Astrocyte of the hippocampus (primary cell): Measurements from ENCODE around the gene HS1BP3.

Experiments used
- DNase-seq: peaks from one replicate; pipeline ENCODE4 v3.0.0; 2011; ENCODE audit warnings: low read depth, low spot score

HS1BP3 gene

DNA sequence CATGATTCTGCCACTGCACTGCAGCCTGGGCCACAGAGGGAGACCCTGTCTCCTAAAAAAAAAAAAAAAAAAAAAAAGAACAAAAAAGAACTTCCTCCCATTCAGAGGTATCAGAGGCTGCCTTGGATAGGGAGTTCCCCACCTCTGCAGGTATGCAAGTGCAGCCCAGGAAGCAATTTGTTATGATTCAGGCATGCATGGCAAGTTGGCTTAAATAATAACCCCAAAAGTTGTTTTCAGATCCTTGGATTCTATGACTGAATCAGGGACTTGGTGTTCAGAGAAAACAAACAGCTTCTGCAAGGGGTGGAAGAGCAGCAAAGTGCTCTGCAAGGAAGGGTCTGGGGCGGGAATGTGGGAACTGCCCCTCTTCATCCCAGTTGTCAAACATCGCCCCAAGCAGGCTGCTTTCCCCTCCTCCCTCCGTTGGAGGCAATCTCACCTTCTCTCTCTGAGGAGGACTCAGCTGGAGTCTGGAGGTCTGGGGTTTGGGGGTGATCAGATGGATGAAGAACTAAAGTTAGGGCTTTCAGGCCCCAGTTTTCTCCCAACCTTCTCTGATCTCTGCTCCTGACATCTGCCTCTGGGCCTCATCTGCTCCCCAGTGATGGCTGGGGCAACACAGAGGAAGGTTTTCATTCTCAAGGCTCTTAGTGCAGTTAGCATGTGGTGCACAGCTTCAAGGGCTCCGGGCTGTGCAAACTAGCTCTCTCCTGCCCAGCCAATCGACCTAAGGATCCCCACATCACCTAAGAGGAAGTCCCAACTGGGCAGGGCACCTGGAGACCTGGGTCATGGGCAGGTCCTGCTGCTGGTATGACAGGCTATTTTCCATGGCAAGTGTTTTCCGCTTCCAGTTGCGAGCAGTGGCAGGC is 12.5 kb upstream of the HS1BP3 start:
- DNase-seq, result no peak

GRCh38 chr2:20662308-20662937 is 11.5 kb upstream of the HS1BP3 start:
- DNase-seq, result no peak

- DNase-seq, result peak; percentile 86
Observed at GRCh38 chr2:20661421-20662307, 10.8 kb upstream of the HS1BP3 start.

GRCh38 chr2:20660506-20661420 is 9.9 kb upstream of the HS1BP3 start:
- no peak for DNase-seq

- DNase-seq, result no peak
Observed at GRCh38 chr2:20657522-20658235, 6.8 kb upstream of the HS1BP3 start.

DNA sequence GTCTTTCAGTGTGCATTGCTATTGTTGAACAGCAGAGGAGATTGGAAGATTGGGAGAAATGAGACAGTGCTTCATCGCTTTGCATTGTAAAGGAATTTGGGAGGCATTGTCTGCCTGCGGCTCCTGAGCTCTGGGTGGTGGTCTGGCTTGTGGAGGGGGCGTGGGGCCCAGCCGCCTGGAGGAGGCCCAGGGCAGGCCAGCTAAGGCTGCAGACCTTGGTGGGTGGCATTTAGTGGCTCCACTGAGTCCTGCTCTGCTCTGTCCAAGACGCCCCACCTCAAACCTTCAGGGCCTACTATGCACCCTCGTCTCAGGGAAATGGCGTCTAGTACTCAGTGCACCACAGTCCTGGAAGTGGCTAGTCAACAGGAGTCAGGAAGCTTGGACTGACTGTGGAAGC is 5.7 kb upstream of the HS1BP3 start:
- DNase-seq, result no peak

- no peak for DNase-seq
Observed at GRCh38 chr2:20654535-20654813, 3.6 kb upstream of the HS1BP3 start.

- DNase-seq, result no peak
Observed at GRCh38 chr2:20653695-20654534, 3.0 kb upstream of the HS1BP3 start.

- DNase-seq, result no peak
Observed at GRCh38 chr2:20652673-20653575, 2.0 kb upstream of the HS1BP3 start.

DNA sequence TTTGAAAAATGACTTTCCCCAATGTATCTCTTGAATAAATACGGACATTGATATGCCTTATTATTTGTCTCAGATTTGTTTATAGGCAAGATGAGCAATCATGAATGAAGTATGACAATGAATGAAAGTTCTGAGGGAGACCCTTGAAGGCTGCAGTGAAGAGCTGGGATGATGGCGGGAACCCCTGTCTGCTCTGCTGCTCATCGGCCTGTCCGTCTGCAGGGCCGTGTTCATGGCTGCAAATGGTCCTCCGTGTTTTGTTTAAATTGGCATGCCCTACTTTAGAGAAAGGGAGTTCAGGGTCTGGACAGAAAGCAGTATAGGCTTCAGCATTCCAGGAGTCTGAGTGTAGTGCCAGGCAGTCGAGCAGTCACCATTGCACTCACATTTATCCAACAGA is 1.2 kb upstream of the HS1BP3 start:
- DNase-seq, result no peak

DNA sequence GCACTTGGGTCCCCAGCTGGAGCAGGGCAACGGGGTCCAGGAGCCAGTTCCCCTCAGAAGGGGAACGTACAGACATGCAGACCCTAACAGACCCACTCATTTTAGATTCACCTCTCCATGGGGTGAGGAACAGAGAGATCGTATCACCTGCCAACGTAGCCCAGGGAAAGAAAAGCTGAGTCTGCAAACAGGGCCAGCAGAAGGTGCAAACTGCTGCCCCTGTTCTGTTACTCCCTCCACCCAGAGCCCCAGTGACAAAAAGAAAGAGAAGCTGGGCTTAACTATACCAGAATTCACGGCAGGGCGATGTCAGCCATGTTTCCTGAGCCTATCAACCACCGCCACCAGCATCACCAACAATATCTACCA is 817 bp upstream of the HS1BP3 start:
- DNase-seq, result no peak

GRCh38 chr2:20650393-20650876 is 463 bp downstream of the HS1BP3 start:
- DNase-seq, result peak; percentile 56

DNA sequence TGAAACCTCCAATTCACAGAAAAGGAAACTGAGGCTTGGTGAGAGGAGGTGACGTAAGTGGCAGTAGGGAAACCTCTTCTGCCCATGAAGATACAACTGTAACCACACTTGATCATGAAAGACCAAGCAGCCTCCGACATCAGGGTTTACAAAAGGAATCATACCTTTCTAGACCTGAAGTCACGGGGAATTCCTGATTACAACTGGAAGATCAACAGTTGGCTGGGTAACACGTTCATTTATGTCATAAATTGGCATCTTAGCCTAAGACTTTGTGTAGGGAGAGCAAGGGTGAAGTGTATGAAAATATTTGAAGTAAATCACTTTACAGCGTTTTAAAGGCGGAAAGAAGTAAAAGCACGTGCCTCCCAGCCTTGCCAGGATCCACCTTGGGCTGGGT is 922 bp downstream of the HS1BP3 start:
- DNase-seq, result no peak

DNA sequence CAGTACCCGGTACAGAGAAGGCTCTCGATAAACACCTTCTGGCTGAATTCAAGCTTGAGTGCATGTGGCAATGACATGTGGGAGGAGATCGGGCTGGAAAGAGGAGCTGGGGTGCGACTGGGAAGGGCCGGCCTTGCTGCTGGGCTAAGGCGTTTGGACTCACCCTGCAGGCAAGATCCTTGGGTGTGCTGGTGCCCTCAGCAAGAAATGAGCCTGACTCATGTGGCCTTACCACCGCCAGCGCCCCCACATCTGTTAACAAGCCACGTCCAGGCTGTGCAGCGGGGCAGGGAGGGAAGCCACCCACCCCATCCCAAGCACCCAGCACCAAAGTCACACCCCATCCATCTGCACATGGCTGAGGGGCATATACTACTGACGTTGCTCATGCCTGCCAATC is 1.3 kb downstream of the HS1BP3 start:
- DNase-seq, result no peak

GRCh38 chr2:20648831-20649230 is 2.1 kb downstream of the HS1BP3 start:
- DNase-seq, result no peak

DNA sequence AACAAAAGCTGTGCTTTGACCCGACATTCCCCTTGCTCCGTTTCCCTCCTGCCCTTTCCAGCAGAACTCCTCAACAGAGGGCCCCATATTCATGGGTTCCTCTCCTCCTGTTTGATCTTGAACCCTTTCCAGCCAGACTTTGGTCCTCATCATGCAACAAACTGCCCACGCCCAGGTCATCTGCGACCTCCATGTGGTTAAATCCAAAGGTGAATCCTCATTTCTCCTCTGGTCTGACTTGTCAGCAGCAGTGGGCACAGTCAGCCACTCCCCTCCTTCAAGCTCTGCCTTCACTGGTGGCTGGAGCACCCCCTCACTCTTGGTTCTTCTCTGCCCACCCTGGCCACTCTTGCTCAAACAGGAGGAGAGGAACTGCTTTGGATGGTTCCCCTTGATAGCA is 2.7 kb downstream of the HS1BP3 start:
- no peak for DNase-seq

DNA sequence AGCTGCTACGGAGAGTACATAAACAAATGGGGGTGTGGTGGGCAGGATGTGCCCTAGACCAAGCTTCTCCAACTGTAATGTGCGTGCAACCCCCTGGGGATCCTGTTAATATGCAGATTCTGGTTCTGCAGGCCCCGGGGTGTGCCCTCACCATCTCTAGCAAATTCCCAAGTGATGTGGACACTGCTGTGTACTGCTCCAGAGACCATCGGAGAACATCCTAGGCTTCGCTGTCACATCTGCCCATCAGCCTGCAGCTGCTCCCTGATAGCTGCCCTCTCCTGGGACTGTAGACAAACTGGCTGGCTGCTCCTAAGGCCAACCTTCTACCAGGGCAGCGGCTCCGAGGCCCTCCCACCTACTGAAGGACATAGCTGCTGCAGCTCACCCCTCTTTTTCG is 3.2 kb downstream of the HS1BP3 start:
- no peak for DNase-seq

GRCh38 chr2:20647211-20647610 is 3.7 kb downstream of the HS1BP3 start:
- DNase-seq, result no peak

DNA sequence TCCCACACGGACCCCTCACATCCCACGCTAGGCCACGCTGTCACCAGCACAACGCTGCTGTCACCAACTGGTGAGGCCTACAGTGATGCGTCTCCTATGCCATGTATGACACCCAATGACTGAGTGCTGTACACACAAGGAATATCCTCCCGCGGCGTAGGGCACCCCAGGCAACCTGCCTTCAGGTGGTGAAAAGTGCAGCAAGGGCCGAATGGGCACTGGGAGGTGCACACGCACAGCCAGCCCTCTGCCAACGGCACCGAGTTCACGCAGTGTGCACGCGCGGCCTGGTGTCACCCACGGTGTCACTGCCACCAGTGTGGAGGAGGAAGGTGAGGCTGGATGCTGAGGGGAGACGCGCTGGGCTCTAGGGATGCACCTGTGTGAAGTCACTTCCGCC is 4.5 kb downstream of the HS1BP3 start:
- no peak for DNase-seq
